Measurements from ENCODE around the gene KLC1.

The KLC1 gene

GRCh38 chr14:103725001-103725682, 96.1 kb downstream of the KLC1 start:
- no peak for DNase-seq

DNA sequence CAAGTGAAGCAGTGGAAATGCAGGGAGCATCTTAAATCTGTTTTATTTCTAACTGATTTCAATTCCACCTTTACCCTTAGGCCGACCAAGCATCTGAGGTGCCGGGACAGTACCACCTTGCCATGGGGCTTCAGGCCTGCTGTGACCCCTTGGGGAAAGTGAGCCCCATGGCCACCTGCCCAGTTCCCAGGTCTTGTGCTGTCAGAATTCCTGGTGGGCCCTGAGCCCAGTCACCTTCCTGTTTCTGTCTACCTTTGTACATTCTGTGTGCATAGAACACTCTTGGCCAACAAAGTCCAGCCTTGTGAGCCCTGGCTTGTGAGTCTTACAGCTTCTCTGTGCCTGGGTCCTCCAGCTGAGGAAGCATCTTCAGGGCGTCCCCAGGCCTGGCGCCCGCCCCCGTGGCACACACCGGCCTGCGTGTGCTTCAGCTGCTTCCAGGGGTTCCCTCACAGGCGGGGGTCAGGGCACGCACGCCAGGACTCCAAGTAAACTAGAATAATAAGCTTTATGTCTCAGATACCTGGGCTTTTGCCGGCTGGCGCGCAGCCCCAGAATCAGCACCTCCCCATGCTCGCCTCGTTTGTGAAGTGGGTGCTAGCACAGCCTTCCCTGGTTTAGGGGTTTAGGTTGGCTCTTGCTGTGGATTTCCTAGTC, 96.9 kb downstream of the KLC1 start:
- no peak for DNase-seq

GRCh38 chr14:103726474-103726873, 97.5 kb downstream of the KLC1 start:
- DNase-seq: no peak

GRCh38 chr14:103727313-103727980, 98.4 kb downstream of the KLC1 start:
- DNase-seq: no peak

- DNase-seq: no peak
Measured at GRCh38 chr14:103728141-103728540, 99.1 kb downstream of the KLC1 start.

DNA sequence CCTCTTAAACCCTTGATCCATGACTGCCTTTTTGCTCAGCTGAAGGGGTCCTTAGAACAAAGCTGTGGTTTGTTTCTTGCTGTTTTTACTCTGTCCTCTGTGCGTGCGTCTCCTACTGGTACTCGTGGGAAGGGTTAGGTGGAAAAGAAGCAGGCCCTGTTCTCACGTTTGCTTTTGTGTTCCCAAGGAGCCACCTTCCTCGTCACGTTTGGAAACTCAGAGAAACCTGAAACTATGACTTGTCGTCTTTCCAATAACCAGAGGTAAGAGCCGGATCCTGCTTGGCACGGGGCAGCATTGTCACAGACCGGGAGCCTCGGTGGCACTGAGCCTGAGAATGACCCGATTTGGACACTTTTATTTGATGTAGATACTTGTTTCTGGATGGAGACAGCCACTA, 99.7 kb downstream of the KLC1 start:
- DNase-seq: no peak

DNA sequence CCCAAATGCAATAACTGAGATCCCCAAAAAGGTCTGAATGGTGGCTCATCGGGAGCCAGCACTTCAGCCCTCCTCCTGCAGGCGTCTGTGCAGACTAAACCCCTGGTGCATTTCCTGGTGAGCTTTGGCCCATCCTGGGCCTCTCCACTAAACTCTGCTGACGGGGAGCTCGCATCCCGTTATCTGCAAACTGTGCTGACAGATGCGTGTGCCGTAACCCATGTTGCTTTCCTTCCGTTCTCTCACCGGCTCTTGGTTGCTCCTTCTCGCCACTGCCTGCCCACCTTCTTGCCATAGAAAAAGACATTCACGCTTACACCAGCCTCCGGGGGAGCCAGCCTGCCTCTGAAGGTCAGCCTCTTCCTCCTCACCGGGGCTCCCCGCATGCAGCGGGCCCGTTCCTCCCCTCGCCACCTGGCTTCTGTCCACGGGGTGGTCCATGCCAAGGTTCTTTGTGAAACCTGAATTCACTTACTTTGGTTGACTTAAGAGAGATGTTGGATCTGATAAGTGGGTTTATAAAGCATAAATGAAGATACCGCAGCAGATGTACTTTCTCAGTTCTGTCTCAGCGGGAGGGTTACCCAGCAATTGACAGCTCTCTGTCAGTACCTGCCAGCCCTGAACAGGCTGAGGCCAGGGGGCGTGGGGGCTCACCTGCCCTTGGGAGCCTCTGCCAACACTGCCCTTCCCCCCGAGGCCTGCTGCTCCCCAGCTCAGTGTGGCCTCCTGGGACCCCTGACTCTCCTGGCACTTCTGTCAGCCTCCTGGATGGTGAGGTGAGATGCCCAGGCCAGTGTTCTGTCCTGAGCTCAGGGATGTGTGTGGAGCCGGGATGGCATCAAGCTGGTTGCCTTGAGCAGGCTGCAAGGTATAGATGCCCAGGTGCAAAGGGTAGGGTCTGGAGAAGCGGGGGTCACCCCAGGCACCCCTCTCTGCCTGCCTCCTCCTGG, 100.8 kb downstream of the KLC1 start:
- no peak for DNase-seq

- no peak for DNase-seq
Measured at GRCh38 chr14:103730490-103731035, 101.6 kb downstream of the KLC1 start.

DNA sequence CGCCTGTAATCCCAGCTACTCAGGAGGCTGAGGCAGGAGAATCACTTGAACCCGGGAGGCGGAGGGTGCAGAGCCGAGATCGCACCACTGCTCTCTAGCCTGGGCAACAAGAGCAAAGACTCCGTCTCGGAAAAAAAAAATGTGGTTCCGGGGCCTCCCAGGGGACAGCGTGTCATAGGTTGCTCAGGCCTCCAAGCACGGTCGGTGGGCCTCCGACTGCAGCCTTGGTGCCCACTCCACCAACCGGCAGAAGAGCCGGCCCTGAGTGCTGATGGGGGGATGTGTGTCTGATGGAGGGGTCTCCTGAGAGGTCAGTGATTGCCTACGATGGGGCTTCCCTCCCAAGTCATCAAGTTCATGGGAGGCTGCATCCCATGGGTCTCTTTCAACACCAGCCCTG, 102.5 kb downstream of the KLC1 start:
- no peak for DNase-seq

- DNase-seq: no peak
Measured at GRCh38 chr14:103731916-103732867, 103.2 kb downstream of the KLC1 start.

GRCh38 chr14:103732868-103733620, 104.0 kb downstream of the KLC1 start:
- DNase-seq: no peak

DNA sequence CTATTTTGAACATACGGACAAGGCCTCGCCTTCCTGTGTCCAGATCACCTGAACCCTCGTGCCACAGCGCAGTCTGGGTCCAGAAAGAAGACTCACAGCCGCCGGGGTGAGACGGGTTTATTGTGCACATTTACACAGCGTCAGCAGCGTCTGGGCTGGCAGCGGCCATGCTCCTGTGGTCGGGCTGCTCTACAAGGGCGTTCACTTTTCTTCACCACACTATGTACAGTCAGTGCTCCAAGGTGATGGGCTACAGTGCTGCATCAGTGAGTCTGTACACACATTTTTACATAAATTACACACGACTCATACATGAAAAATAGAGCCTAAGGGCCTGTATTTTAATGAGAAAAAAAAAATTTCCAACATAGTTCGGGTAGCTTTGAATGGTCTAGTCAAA, 104.6 kb downstream of the KLC1 start:
- no peak for DNase-seq

DNA sequence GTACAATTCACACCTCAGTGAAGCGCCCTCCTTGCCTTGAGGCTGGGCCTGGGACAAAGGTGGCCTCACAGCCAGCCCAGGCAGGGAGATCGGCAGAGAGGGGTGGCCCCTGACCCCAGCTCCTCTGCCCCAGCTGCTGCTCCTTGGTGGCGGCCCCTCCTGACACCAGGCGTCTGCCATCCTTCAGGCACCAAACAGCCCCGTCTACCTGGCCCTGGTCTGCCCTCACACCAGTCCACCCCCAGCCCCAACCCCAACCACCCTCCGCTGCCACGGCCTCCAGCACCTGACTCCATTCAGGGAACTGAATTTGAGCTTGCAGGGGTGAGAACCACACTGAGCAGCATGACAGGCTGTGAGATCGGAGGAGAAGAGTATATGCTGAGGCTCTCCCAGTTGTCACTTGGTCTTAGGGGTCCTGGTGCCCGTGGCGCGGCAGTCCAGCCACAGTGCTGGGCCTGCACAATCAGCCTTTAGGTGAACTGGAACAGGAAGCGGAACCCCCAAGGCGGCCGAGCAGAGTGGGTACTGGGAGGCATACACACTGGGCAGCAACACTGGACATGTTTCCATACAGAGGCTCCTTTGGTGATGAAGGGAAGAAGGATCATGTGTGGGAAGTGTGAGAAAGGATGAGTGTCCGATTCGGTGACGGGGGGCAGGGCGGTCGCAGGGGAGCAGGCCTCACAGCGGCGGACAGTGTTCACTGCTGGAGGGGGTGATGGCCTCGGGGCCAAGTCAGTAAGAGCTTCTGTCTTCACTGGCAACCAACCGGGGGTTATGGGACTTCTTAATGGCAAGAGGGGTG, 105.3 kb downstream of the KLC1 start:
- DNase-seq: no peak

DNA sequence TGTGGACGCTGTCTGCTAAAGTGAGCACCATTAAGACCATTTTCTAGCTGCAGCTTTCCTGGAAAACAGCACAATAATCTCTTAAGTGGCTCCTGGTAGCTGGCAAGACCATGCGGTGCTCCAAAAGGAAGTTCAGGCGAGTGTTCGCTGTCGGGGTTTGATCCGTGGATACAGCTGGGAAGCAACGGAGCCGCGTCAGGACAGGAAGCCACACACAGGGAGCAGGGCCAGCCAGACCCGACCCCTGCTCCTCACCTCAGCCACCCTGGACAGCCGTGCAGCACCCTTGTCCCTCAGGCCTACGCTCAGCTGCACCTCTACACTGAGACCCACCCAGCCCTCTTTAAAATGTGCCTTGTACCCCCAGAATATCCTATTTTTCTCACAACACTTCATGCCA, 106.0 kb downstream of the KLC1 start:
- DNase-seq: no peak

DNA sequence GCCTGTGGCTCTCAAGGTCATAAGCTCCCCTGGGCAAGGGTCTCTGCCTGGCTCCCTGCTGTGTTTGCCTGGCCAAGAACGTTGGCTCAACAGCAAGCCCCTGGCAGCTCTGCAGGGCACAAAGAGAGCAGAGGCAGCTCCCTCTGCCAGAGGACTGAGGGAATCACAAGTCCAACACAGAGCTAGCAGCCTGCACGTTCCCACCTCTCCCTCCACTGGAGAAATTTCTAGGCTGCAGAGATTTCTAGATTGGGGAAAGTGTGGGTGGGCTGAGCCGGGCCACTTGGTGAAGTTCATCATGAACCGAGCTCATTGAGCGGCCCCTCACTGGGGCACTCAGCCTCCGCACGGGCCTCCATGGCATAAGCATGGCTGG, 106.4 kb downstream of the KLC1 start:
- no peak for DNase-seq

- DNase-seq: no peak
Measured at GRCh38 chr14:103735815-103736545, 107.0 kb downstream of the KLC1 start.

GRCh38 chr14:103736546-103737431, 107.8 kb downstream of the KLC1 start:
- no peak for DNase-seq

DNA sequence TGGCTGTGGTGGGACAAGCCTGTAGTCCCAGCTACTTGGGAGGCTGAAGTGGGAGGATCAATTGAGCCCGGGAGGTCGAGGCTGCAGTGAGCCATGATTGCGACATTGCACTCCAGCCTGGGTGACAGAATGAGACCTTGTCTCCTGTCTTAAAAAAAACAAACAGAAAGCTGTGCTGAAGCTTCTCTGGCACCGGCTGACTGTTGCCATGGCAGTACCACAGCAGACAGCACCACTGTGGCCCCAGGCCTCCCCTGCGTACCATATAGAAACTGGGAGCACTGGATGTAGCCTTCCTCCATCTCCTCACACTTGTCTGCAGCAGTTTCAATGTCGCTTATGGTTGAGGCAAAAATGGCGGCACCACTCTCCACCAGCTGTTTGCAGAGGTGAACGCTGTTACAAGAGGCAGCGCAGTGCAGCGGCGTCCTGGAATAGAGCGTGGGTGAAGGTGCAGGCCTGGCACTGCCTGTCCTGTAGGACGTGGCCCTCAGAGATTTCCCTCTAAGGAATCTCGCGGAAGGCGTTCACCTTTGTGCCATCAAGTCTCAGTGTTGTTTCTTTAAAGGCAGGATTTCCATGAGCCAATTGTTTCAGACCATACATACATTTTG, 108.5 kb downstream of the KLC1 start:
- DNase-seq: no peak
